Loucy (cell line): ENCODE data around the gene STXBP3.

Experiments used
- H2AFZ ChIP-seq: fragments of 200-600 bp; sonication (generic); 2 replicates; pipeline ENCODE4 v1.6.0; 2016; ENCODE audit warnings: antibody characterized with exemption, mild to moderate bottlenecking, low read length, moderate library complexity
- H3F3A ChIP-seq: fragments of 200-600 bp; 2 replicates; pipeline ENCODE4 v1.6.0; 2016; ENCODE audit warnings: antibody characterized with exemption, low read depth, mild to moderate bottlenecking
- H3K27me3 ChIP-seq: fragments of 200-600 bp; sonication (generic); 2 replicates; pipeline ENCODE4 v1.6.1; 2014; ENCODE audit warnings: low read length, mild to moderate bottlenecking; ENCODE audit not compliant: insufficient read depth, poor library complexity, severe bottlenecking
- H3K36me3 ChIP-seq: fragments of 200-600 bp; sonication (generic); 2 replicates; pipeline ENCODE4 v1.6.1; 2016; ENCODE audit warnings: low read length; ENCODE audit not compliant: insufficient read depth
- H3K4me1 ChIP-seq: fragments of 200-600 bp; sonication (generic); 2 replicates; pipeline ENCODE4 v1.5.1; 2014; ENCODE audit warnings: low read length, mild to moderate bottlenecking; ENCODE audit not compliant: insufficient read depth, poor library complexity, severe bottlenecking
- H3K4me2 ChIP-seq: fragments of 200-600 bp; sonication (generic); 2 replicates; pipeline ENCODE4 v1.6.0; 2014; ENCODE audit warnings: antibody characterized with exemption, low read length, low read depth, mild to moderate bottlenecking; ENCODE audit not compliant: poor library complexity, severe bottlenecking
- H3K4me3 ChIP-seq: fragments of 200-600 bp; sonication (generic); 2 replicates; pipeline ENCODE4 v1.5.1; 2014; ENCODE audit warnings: low read length, mild to moderate bottlenecking, mixed read lengths; ENCODE audit not compliant: poor library complexity, severe bottlenecking
- H3K79me2 ChIP-seq: fragments of 200-600 bp; sonication (generic); 2 replicates; pipeline ENCODE4 v1.6.1; 2014; ENCODE audit warnings: low read length; ENCODE audit not compliant: insufficient read depth
- H3K9ac ChIP-seq: fragments of 200-600 bp; sonication (generic); 2 replicates; pipeline ENCODE4 v1.6.0; 2014; ENCODE audit warnings: mild to moderate bottlenecking, low read depth, low read length, moderate library complexity; ENCODE audit not compliant: poor library complexity, severe bottlenecking
- H3K9me2 ChIP-seq: fragments of 200-600 bp; sonication (generic); replicated peaks from 2 replicates; pipeline ENCODE4 v1.6.1; 2016; ENCODE audit warnings: low read depth, low read length, mixed read lengths
- H3K9me3 ChIP-seq: fragments of 200-600 bp; sonication (generic); 2 replicates; pipeline ENCODE4 v1.6.1; 2014; ENCODE audit warnings: mild to moderate bottlenecking, antibody characterized with exemption, low read length, low read depth; ENCODE audit not compliant: insufficient read depth
- H4K20me1 ChIP-seq: fragments of 200-600 bp; sonication (generic); 2 replicates; pipeline ENCODE4 v1.6.0; 2014; ENCODE audit warnings: antibody characterized with exemption, low read length, mild to moderate bottlenecking; ENCODE audit not compliant: insufficient read depth, poor library complexity, severe bottlenecking
- EZH2phosphoT487 ChIP-seq: fragments of 200-600 bp; IDR thresholded peaks from 2 replicates; pipeline ENCODE4 v1.6.1; 2018; ENCODE audit warnings: antibody characterized with exemption, mild to moderate bottlenecking, moderate library complexity, borderline replicate concordance
- TF ChIP-seq, protein P1 (sequence below): fragments of 200-600 bp; sonication (generic); conservative IDR thresholded peaks from 2 replicates; pipeline ENCODE4 v1.5.1; 2014; ENCODE audit warnings: mild to moderate bottlenecking, antibody characterized with exemption, low read length

The STXBP3 gene

DNA sequence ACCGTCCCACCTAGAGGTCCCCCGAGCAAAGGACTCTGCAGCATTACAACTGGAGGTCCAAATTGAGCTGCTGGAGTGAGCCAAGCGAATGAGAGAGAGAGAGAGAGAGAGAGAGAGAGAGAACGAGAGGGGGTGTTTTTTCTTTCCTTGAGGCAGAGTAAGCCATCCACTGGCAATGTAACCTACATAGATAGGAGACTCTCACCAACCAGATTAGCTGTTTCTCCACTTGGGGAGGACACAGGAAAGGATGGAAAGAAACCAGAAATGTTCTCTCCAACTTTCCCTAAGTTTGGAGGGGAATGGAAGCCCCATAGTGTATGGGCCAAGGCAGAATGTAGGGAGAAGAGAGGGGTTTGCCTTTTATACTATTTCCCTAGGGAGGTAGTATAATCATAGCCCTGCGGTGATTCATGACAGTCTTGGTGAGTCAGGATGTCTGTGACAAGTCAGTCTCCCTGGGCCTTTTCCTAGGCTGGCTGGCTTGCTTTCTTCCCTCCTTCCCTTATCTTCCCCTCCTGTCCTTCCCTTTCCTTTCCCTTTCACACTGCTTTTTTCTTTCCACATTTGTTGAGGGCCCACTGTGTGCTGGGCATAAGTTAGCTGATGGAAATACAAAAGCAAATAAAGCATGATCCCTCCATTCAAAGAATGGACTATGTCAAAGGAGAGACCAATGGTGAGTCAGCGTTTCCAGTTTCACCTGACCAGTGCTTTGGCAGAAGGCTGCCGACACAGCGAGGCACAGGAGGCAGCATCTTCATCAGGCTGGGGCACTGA, 26.6 kb upstream of the STXBP3 start:
- H2AFZ ChIP-seq: no peak overlapping the region
- H3K9me2 ChIP-seq: no peaks in the 10 kb centered on the region
- no peak overlapping the region for H3K4me2 ChIP-seq
- no peak for TF ChIP-seq EZH2phosphoT487
- TF ChIP-seq, protein P1, sequence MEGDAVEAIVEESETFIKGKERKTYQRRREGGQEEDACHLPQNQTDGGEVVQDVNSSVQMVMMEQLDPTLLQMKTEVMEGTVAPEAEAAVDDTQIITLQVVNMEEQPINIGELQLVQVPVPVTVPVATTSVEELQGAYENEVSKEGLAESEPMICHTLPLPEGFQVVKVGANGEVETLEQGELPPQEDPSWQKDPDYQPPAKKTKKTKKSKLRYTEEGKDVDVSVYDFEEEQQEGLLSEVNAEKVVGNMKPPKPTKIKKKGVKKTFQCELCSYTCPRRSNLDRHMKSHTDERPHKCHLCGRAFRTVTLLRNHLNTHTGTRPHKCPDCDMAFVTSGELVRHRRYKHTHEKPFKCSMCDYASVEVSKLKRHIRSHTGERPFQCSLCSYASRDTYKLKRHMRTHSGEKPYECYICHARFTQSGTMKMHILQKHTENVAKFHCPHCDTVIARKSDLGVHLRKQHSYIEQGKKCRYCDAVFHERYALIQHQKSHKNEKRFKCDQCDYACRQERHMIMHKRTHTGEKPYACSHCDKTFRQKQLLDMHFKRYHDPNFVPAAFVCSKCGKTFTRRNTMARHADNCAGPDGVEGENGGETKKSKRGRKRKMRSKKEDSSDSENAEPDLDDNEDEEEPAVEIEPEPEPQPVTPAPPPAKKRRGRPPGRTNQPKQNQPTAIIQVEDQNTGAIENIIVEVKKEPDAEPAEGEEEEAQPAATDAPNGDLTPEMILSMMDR: no peak
- no peaks in the 10 kb centered on the region for H3K79me2 ChIP-seq
- H3K4me3 ChIP-seq: no peak overlapping the region
- no peaks in the 10 kb centered on the region for H3K27me3 ChIP-seq
- no peaks in the 10 kb centered on the region for H3K9me3 ChIP-seq
- no peaks in the 10 kb centered on the region for H4K20me1 ChIP-seq
- H3F3A ChIP-seq: no peaks in the 10 kb centered on the region
- H3K36me3 ChIP-seq: no peaks in the 10 kb centered on the region
- H3K4me1 ChIP-seq: no peaks in the 10 kb centered on the region
- H3K9ac ChIP-seq: no peak overlapping the region

DNA sequence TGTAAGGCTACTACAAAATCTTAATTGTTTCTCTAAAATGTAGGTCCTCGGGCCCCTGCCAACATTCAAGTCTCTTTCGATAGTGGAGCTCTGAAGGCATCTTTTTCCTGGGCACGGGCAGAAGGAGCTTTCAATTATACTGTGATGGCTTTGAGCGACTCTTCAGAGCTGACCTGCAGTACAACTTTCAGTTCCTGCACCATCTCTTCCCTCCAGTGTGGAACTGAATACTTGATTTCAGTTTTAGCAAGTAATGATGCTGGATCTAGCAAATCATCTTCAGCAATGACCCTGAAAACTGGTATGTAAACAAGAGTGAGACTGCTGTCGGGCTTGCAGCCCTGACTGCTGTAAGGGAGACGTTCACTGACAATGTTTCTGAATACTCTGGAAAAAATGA, 24.2 kb upstream of the STXBP3 start:
- H2AFZ ChIP-seq: no peak overlapping the region
- no peaks in the 10 kb centered on the region for H3K4me1 ChIP-seq
- no peak overlapping the region for H3K4me2 ChIP-seq
- H4K20me1 ChIP-seq: no peaks in the 10 kb centered on the region
- no peak overlapping the region for H3K9ac ChIP-seq
- no peaks in the 10 kb centered on the region for H3F3A ChIP-seq
- H3K36me3 ChIP-seq: no peaks in the 10 kb centered on the region
- H3K79me2 ChIP-seq: no peaks in the 10 kb centered on the region
- no peak for TF ChIP-seq EZH2phosphoT487
- TF ChIP-seq, protein P1: no peak
- H3K9me2 ChIP-seq: no peaks in the 10 kb centered on the region
- H3K9me3 ChIP-seq: no peaks in the 10 kb centered on the region
- no peaks in the 10 kb centered on the region for H3K27me3 ChIP-seq
- H3K4me3 ChIP-seq: no peak overlapping the region

DNA sequence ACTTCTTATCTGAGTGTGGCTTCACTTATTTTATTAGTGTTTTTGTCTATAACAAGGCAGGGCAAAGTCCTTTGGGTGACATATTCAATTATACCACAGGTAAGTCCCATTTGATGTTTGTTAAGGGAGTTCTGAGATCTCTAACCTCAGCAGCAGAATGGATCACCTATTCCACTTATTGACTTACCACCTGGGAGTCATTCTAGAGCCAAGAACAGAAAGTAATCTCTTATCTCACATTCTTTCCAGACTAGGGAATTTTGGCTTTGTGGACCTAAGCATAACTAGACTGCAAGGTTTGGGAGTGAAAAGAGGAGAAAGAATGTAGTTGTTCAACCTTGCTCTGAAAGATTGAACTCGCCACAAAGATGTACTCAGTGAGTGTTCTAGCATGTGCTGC, 20.6 kb upstream of the STXBP3 start:
- H3K9me2 ChIP-seq: no peaks in the 10 kb centered on the region
- no peak overlapping the region for H3K4me3 ChIP-seq
- no peaks in the 10 kb centered on the region for H3F3A ChIP-seq
- TF ChIP-seq EZH2phosphoT487: no peak
- TF ChIP-seq, protein P1: no peak
- H3K36me3 ChIP-seq: no peaks in the 10 kb centered on the region
- H3K4me1 ChIP-seq: no peaks in the 10 kb centered on the region
- H2AFZ ChIP-seq: no peak overlapping the region
- H3K27me3 ChIP-seq: no peaks in the 10 kb centered on the region
- H3K4me2 ChIP-seq: no peak overlapping the region
- no peak overlapping the region for H3K9ac ChIP-seq
- H4K20me1 ChIP-seq: no peaks in the 10 kb centered on the region
- H3K79me2 ChIP-seq: no peaks in the 10 kb centered on the region
- no peaks in the 10 kb centered on the region for H3K9me3 ChIP-seq
